Activated T-cell treated with anti-CD3 and anti-CD28 coated beads, Interleukin-2, amount 50 U/mL, for 24 hours (primary cell): ENCODE results near the gene PSMD12.
"Not testable (repeated sequence)": the region's sequence is repeated elsewhere in the genome, so short reads cannot be mapped to it uniquely, and the experiment has no call there.

Experiments
- DNase-seq: peaks from one replicate; pipeline ENCODE4 v3.0.0-alpha.2; 2020
- H3K27ac Mint-ChIP-seq: 2 replicates; pipeline ENCODE4 v1.8.0; 2020; ENCODE audit warnings: mild to moderate bottlenecking, mixed read lengths
- H3K27me3 Mint-ChIP-seq: 2 replicates; pipeline ENCODE4 v1.8.0; 2020; ENCODE audit warnings: mixed read lengths
- H3K36me3 Mint-ChIP-seq: 2 replicates; pipeline ENCODE4 v1.8.0; 2020; ENCODE audit warnings: low read depth, mixed read lengths
- H3K4me1 Mint-ChIP-seq: 2 replicates; pipeline ENCODE4 v1.8.0; 2020; ENCODE audit warnings: low read depth, mixed read lengths
- H3K4me3 Mint-ChIP-seq: 2 replicates; pipeline ENCODE4 v1.8.0; 2020; ENCODE audit warnings: mild to moderate bottlenecking, moderate library complexity, mixed read lengths
- H3K9me3 Mint-ChIP-seq: 2 replicates; pipeline ENCODE4 v1.8.0; 2020; ENCODE audit warnings: mixed read lengths

The PSMD12 gene

GRCh38 chr17:67399676-67400075, 33.3 kb upstream of the PSMD12 start:
- peak overlapping the region; percentile 90 for H3K27ac Mint-ChIP-seq
- peak overlapping the region; percentile 71 for H3K4me3 Mint-ChIP-seq
- H3K27me3 Mint-ChIP-seq = no peaks in the 10 kb centered on the region
- H3K9me3 Mint-ChIP-seq = no peaks in the 10 kb centered on the region
- peaks cover 26% of the 10 kb centered on the region for H3K36me3 Mint-ChIP-seq
- no peak for DNase-seq
- H3K4me1 Mint-ChIP-seq = peaks cover 81% of the 10 kb centered on the region

- H3K27ac Mint-ChIP-seq = peak overlapping the region; percentile 99
- DNase-seq = peak; percentile 23
- no peak overlapping the region for H3K4me3 Mint-ChIP-seq
These were observed 27.5 kb upstream of the PSMD12 start for GRCh38 chr17:67393809-67394397.

DNA sequence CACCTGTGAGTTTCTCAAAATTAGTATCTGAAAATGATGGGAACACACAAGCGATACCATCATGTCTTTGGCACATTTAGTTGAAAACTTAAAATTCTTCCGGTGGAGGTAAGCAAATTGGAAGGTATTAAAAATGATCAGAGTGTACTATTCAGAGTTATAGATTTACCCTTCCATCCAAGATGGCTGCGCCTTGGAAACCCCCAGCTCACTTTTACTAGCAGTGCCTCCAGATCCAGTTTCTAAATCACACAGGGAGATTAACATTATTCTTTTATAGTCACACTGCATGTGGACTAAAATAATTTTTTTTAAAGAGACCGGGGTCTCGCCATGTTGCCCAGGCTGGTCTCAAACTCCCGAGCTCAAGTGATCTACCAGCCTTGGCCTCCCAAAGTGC, 25.7 kb upstream of the PSMD12 start:
- Mint-ChIP-seq H3K27me3 (no peaks in the 10 kb centered on the region), H3K9me3 (no peaks in the 10 kb centered on the region), H3K27ac (peak overlapping the region; percentile 99), H3K4me3 (no peak overlapping the region), H3K4me1 (peaks cover 82% of the 10 kb centered on the region), H3K36me3 (peaks cover 29% of the 10 kb centered on the region)
- DNase-seq = no peak

More at GRCh38 chr17:67393809-67394397, 27.5 kb upstream of the PSMD12 start:
- Mint-ChIP-seq H3K27me3 (no peaks in the 10 kb centered on the region), H3K36me3 (peaks cover 43% of the 10 kb centered on the region), H3K4me1 (peaks cover 81% of the 10 kb centered on the region), H3K9me3 (no peaks in the 10 kb centered on the region)

GRCh38 chr17:67390646-67391361, 24.4 kb upstream of the PSMD12 start:
- Mint-ChIP-seq H3K27ac (peak overlapping the region; percentile 99), H3K4me3 (peak overlapping the region; percentile 74), H3K36me3 (peaks cover 29% of the 10 kb centered on the region), H3K9me3 (no peaks in the 10 kb centered on the region), H3K4me1 (peaks cover 88% of the 10 kb centered on the region), H3K27me3 (no peaks in the 10 kb centered on the region)
- DNase-seq = peak; percentile 75

- Mint-ChIP-seq H3K4me1 (peaks cover 86% of the 10 kb centered on the region), H3K27ac (peak overlapping the region; percentile 99), H3K4me3 (peak overlapping the region; percentile 74), H3K36me3 (peaks cover 28% of the 10 kb centered on the region), H3K27me3 (no peaks in the 10 kb centered on the region), H3K9me3 (no peaks in the 10 kb centered on the region)
- no peak for DNase-seq
These were observed 23.7 kb upstream of the PSMD12 start for GRCh38 chr17:67390006-67390645.

- DNase-seq = peak; percentile 31
- Mint-ChIP-seq H3K36me3 (peaks cover 28% of the 10 kb centered on the region), H3K4me1 (peaks cover 82% of the 10 kb centered on the region), H3K4me3 (no peak overlapping the region), H3K9me3 (no peaks in the 10 kb centered on the region), H3K27ac (peak overlapping the region; percentile 77), H3K27me3 (no peaks in the 10 kb centered on the region)
These were observed 22.6 kb upstream of the PSMD12 start for GRCh38 chr17:67388986-67389385.

- H3K9me3 Mint-ChIP-seq, H3K4me3 Mint-ChIP-seq, H3K27me3 Mint-ChIP-seq: not testable (repeated sequence)
- peak overlapping the region; percentile 77 for H3K27ac Mint-ChIP-seq
- peaks cover 80% of the 10 kb centered on the region for H3K4me1 Mint-ChIP-seq
- H3K36me3 Mint-ChIP-seq = peaks cover 26% of the 10 kb centered on the region
- peak; percentile 26 for DNase-seq
These were observed 22.2 kb upstream of the PSMD12 start for GRCh38 chr17:67388536-67388935.

DNA sequence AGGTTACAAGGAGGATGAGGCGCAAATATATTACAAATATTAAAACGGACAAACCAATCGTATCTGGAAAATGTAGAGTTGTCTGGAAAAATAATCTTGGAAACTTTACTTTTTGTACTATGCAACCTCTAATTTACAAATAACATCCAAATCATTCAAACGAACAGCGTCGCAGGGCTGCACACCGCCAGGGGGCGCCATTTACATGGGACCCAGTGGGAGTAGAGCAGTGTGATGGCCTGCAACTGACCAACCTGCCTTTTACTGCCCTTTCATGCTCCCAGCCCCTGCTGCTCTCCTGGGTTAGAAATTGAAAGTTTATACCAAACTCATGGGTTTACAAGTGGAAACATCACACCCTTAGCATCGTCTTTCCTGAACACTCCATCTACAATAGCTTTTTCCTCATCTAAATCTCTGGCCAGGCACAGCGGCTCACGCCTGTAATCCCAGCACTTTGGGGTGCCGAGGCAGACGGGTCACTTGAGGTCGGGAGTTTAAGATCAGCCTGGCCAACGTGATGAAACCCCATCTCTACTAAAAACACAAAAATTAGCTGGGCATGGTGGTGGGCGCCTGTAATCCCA, 20.7 kb upstream of the PSMD12 start:
- Mint-ChIP-seq H3K9me3 (no peaks in the 10 kb centered on the region), H3K36me3 (peaks cover 24% of the 10 kb centered on the region), H3K27me3 (no peaks in the 10 kb centered on the region), H3K4me1 (peaks cover 78% of the 10 kb centered on the region), H3K27ac (peak overlapping the region; percentile 84), H3K4me3 (no peak overlapping the region)
- DNase-seq = peak; percentile 82

- peak overlapping the region; percentile 80 for H3K27ac Mint-ChIP-seq
- no peak overlapping the region for H3K4me3 Mint-ChIP-seq
- peaks cover 26% of the 10 kb centered on the region for H3K36me3 Mint-ChIP-seq
- peaks cover 74% of the 10 kb centered on the region for H3K4me1 Mint-ChIP-seq
- no peak for DNase-seq
- no peaks in the 10 kb centered on the region for H3K9me3 Mint-ChIP-seq
- no peaks in the 10 kb centered on the region for H3K27me3 Mint-ChIP-seq
These were observed 19.0 kb upstream of the PSMD12 start for GRCh38 chr17:67385122-67385988.

GRCh38 chr17:67381929-67382257, 15.5 kb upstream of the PSMD12 start:
- Mint-ChIP-seq H3K9me3 (no peaks in the 10 kb centered on the region), H3K27me3 (no peaks in the 10 kb centered on the region), H3K36me3 (peaks cover 37% of the 10 kb centered on the region), H3K27ac (peak overlapping the region; percentile 82), H3K4me1 (peaks cover 55% of the 10 kb centered on the region), H3K4me3 (peak overlapping the region; percentile 44)
- DNase-seq = no peak

GRCh38 chr17:67379251-67379630, 12.9 kb upstream of the PSMD12 start:
- peak overlapping the region; percentile 87 for H3K27ac Mint-ChIP-seq
- H3K27me3 Mint-ChIP-seq = no peaks in the 10 kb centered on the region
- H3K4me1 Mint-ChIP-seq = peaks cover 61% of the 10 kb centered on the region
- H3K4me3 Mint-ChIP-seq = peak overlapping the region; percentile 84
- H3K36me3 Mint-ChIP-seq = peaks cover 25% of the 10 kb centered on the region
- DNase-seq = no peak
- no peaks in the 10 kb centered on the region for H3K9me3 Mint-ChIP-seq

GRCh38 chr17:67378454-67379250, 12.3 kb upstream of the PSMD12 start:
- Mint-ChIP-seq H3K27ac (peak overlapping the region; percentile 87), H3K4me3 (peak overlapping the region; percentile 84), H3K4me1 (peaks cover 59% of the 10 kb centered on the region), H3K9me3 (no peaks in the 10 kb centered on the region), H3K27me3 (no peaks in the 10 kb centered on the region), H3K36me3 (peaks cover 20% of the 10 kb centered on the region)
- DNase-seq = peak; percentile 89

- Mint-ChIP-seq H3K27me3 (no peaks in the 10 kb centered on the region), H3K4me3 (peak overlapping the region; percentile 84), H3K27ac (peak overlapping the region; percentile 92), H3K4me1 (peaks cover 53% of the 10 kb centered on the region), H3K9me3 (no peaks in the 10 kb centered on the region), H3K36me3 (peaks cover 16% of the 10 kb centered on the region)
- DNase-seq = peak; percentile 79
These were observed 11.4 kb upstream of the PSMD12 start for GRCh38 chr17:67377488-67378453.
